Femur (tissue), 1 donor: Measurements from ENCODE around the gene EXOC3L4.

Experiments
- DNase-seq: peaks from one replicate; pipeline ENCODE4 v3.0.0-alpha.2; 2017

Gene EXOC3L4

GRCh38 chr14:103070971-103071542, 23.5 kb upstream of the EXOC3L4 start:
- DNase-seq: peak; percentile 18

- no peak for DNase-seq
Measured at GRCh38 chr14:103071544-103072251, 22.8 kb upstream of the EXOC3L4 start.

GRCh38 chr14:103072595-103073366, 21.7 kb upstream of the EXOC3L4 start:
- DNase-seq: no peak

GRCh38 chr14:103073367-103073875, 21.1 kb upstream of the EXOC3L4 start:
- DNase-seq: peak; percentile 17

GRCh38 chr14:103073876-103074728, 20.4 kb upstream of the EXOC3L4 start:
- peak; percentile 24 for DNase-seq

- DNase-seq: peak; percentile 78
Measured at GRCh38 chr14:103074729-103075367, 19.7 kb upstream of the EXOC3L4 start.

- peak; percentile 81 for DNase-seq
Measured at GRCh38 chr14:103078420-103078749, 16.1 kb upstream of the EXOC3L4 start.

- DNase-seq: peak; percentile 15
Measured at GRCh38 chr14:103078860-103079587, 15.5 kb upstream of the EXOC3L4 start.

GRCh38 chr14:103081951-103082350, 12.6 kb upstream of the EXOC3L4 start:
- no peak for DNase-seq

GRCh38 chr14:103084021-103084919, 10.3 kb upstream of the EXOC3L4 start, which contains the start of gene LBHD2:
LBHD2 (plus strand) TSS chr14:103084210; CDS start chr14:103086013, 1,803 bp downstream.
- peak; percentile 22 for DNase-seq

GRCh38 chr14:103085106-103086091, 9.1 kb upstream of the EXOC3L4 start:
- peak; percentile 18 for DNase-seq

- no peak for DNase-seq
Measured at GRCh38 chr14:103086771-103087342, 7.7 kb upstream of the EXOC3L4 start.

GRCh38 chr14:103087343-103087835, 7.1 kb upstream of the EXOC3L4 start:
- no peak for DNase-seq

- no peak for DNase-seq
Measured at GRCh38 chr14:103088921-103089320, 5.6 kb upstream of the EXOC3L4 start.

- DNase-seq: no peak
Measured at GRCh38 chr14:103089386-103090335, 4.9 kb upstream of the EXOC3L4 start.

GRCh38 chr14:103090481-103091020, 4.0 kb upstream of the EXOC3L4 start:
- DNase-seq: no peak
